Esophagus squamous epithelium (tissue), 5 donors: ENCODE measurements around the gene RAPGEF5. TPM values are rescaled to one million over a fixed set of nuclear protein-coding genes. Genes with fewer than 3 reads are reported as not detected.

Experiments used
- DNase-seq: peaks from one replicate; lab custom pipeline; 2025; lab: John Stamatoyannopoulos, UW
- H3K27ac ChIP-seq, 4 donors: fragments of 200-600 bp; sonication (generic); one replicate each; pipeline ENCODE4 v1.5.1; 2016 to 2019; ENCODE audit warnings: mild to moderate bottlenecking in 1 of 4
- H3K27me3 ChIP-seq, 4 donors: fragments of 200-600 bp; sonication (generic); 1 replicate in 3 of 4; 2 replicates in 1 of 4; pipeline versions ENCODE4 v1.5.1 to v1.6.0; 2017 to 2021; ENCODE audit warnings: antibody characterized with exemption in 1 of 4
- H3K36me3 ChIP-seq, 3 donors: fragments of 200-600 bp; sonication (generic); one replicate each; pipeline ENCODE4 v1.5.1; 2016 to 2019
- H3K4me1 ChIP-seq, 3 donors: fragments of 200-600 bp; sonication (generic); one replicate each; pipeline ENCODE4 v1.5.1; 2017 to 2019
- H3K4me3 ChIP-seq, 4 donors: fragments of 200-600 bp; sonication (generic); 1 replicate in 3 of 4; 2 replicates in 1 of 4; pipeline ENCODE4 v1.5.1; 2016 to 2019; ENCODE audit warnings: mild to moderate bottlenecking in 2 of 4, moderate library complexity in 1 of 4
- H3K9me3 ChIP-seq, 3 donors: fragments of 200-600 bp; sonication (generic); one replicate each; pipeline ENCODE4 v1.5.1; 2016 to 2019
- CTCF ChIP-seq, 6 experiments: fragments of 450-650 bp in 4 of 6; fragments of 200-600 bp in 2 of 6; sonication (generic) in 2 of 6; IDR thresholded peaks; one replicate each; pipeline ENCODE4 v1.5.1; 2016 to 2019; ENCODE audit warnings: antibody characterized with exemption in 6 of 6, mild to moderate bottlenecking in 4 of 6, moderate library complexity in 4 of 6
- POLR2A ChIP-seq, 4 donors: fragments of 450-650 bp; IDR thresholded peaks; one replicate each; pipeline ENCODE4 v1.6.1; 2017; ENCODE audit warnings: antibody characterized with exemption in 4 of 4, mild to moderate bottlenecking in 4 of 4, moderate library complexity in 3 of 4
- WGBS, 2 donors: methylation state at CpG; one replicate each; pipeline ENCODE4 v1.1.5; 2018; 5-methylcytosine and 5-hydroxymethylcytosine counted together
- intact Hi-C: fragments of 100-400 bp; cut with DNase I; formaldehyde crosslinking; loops from one replicate; pipeline ENCODE4 v1.15.0; 2022
- total RNA-seq, 4 donors: library from RNA; depleted of rRNA; stranded (reverse); fragments of >200 nt; gene quantifications; one replicate each; pipeline ENCODE4 v1.1.0, GENCODE V29; 2016
- donor health status: DM: yes; HTN: yes; CAD: no.

Gene RAPGEF5
- total RNA-seq, 4 donors from 2014 or later = 16.9 to 50.5 (median 38.4) TPM

- WGBS, 2 donors = 90 to 100% methylated on average over 1 of the region's 1 CpG
- H3K4me1 ChIP-seq = peaks cover 0 to 41% (median 8%) of the 10 kb centered on the region in 3 donors
- H3K9me3 ChIP-seq = no peaks in the 10 kb centered on the region
- intact Hi-C loops = no loop called here
- no peaks in the 10 kb centered on the region for H3K27me3 ChIP-seq
- DNase-seq = no peak
- TF ChIP-seq POLR2A (IDR thresholded peaks at IDR 0.05) = no peak
- no peak for TF ChIP-seq CTCF (IDR thresholded peaks at IDR 0.05)
- H3K27ac ChIP-seq = no peak overlapping the region
- no peak overlapping the region for H3K4me3 ChIP-seq
- H3K36me3 ChIP-seq = peaks cover 0 to 30% (median 0%) of the 10 kb centered on the region in 3 donors
Measured at GRCh38 chr7:22202141-22202540, 154.8 kb downstream of the RAPGEF5 start.

- WGBS, 2 donors = 79 to 94% methylated on average over 4 of the region's 4 CpGs
- H3K4me1 ChIP-seq = peaks cover 0 to 36% (median 7%) of the 10 kb centered on the region in 3 donors
- intact Hi-C loops = no loop called here
- no peak for DNase-seq
- H3K36me3 ChIP-seq = peaks cover 0 to 37% (median 0%) of the 10 kb centered on the region in 3 donors
- H3K27me3 ChIP-seq = no peaks in the 10 kb centered on the region
- H3K9me3 ChIP-seq = no peaks in the 10 kb centered on the region
- H3K4me3 ChIP-seq = no peak overlapping the region
- no peak overlapping the region for H3K27ac ChIP-seq
- TF ChIP-seq POLR2A (IDR thresholded peaks at IDR 0.05) (no peak), CTCF (IDR thresholded peaks at IDR 0.05) (no peak)
Measured at GRCh38 chr7:22201186-22201880, 155.6 kb downstream of the RAPGEF5 start.

- H3K4me3 ChIP-seq = no peak overlapping the region
- intact Hi-C loops = no loop called here
- no peaks in the 10 kb centered on the region for H3K27me3 ChIP-seq
- peaks cover 0 to 38% (median 0%) of the 10 kb centered on the region in 3 donors for H3K36me3 ChIP-seq
- DNase-seq = no peak
- peaks cover 0 to 30% (median 7%) of the 10 kb centered on the region in 3 donors for H3K4me1 ChIP-seq
- TF ChIP-seq POLR2A (IDR thresholded peaks at IDR 0.05) = no peak
- H3K9me3 ChIP-seq = no peaks in the 10 kb centered on the region
- no peak overlapping the region for H3K27ac ChIP-seq
Measured at GRCh38 chr7:22200777-22201176, 156.2 kb downstream of the RAPGEF5 start.

GRCh38 chr7:22200238-22200637 is 156.7 kb downstream of the RAPGEF5 start:
- Histone ChIP-seq H3K9me3 (no peaks in the 10 kb centered on the region), H3K36me3 (peaks cover 0 to 43% (median 0%) of the 10 kb centered on the region in 3 donors), H3K27me3 (no peaks in the 10 kb centered on the region), H3K4me3 (no peak overlapping the region), H3K4me1 (peaks cover 0 to 25% (median 7%) of the 10 kb centered on the region in 3 donors), H3K27ac (no peak overlapping the region)
- TF ChIP-seq POLR2A (IDR thresholded peaks at IDR 0.05) (no peak), CTCF (IDR thresholded peaks at IDR 0.05) (no peak)
- DNase-seq = no peak
- 54 to 69% methylated on average over 4 of the region's 4 CpGs for WGBS, 2 donors
- intact Hi-C loops = no loop called here

- no peak overlapping the region for H3K4me3 ChIP-seq
- H3K9me3 ChIP-seq = no peaks in the 10 kb centered on the region
- H3K27ac ChIP-seq = no peak overlapping the region
- H3K27me3 ChIP-seq = no peaks in the 10 kb centered on the region
- WGBS, 2 donors = 90 to 96% methylated on average over 3 of the region's 3 CpGs
- H3K4me1 ChIP-seq = peaks cover 0 to 29% (median 8%) of the 10 kb centered on the region in 3 donors
- TF ChIP-seq POLR2A (IDR thresholded peaks at IDR 0.05) (no peak), CTCF (IDR thresholded peaks at IDR 0.05) (no peak)
- intact Hi-C loops = no loop called here
- DNase-seq = no peak
- H3K36me3 ChIP-seq = peaks cover 0 to 47% (median 0%) of the 10 kb centered on the region in 3 donors
Measured at GRCh38 chr7:22197376-22197775, 159.6 kb downstream of the RAPGEF5 start.
